Measurements from ENCODE around the gene FOXRED2.

FOXRED2 gene

DNA sequence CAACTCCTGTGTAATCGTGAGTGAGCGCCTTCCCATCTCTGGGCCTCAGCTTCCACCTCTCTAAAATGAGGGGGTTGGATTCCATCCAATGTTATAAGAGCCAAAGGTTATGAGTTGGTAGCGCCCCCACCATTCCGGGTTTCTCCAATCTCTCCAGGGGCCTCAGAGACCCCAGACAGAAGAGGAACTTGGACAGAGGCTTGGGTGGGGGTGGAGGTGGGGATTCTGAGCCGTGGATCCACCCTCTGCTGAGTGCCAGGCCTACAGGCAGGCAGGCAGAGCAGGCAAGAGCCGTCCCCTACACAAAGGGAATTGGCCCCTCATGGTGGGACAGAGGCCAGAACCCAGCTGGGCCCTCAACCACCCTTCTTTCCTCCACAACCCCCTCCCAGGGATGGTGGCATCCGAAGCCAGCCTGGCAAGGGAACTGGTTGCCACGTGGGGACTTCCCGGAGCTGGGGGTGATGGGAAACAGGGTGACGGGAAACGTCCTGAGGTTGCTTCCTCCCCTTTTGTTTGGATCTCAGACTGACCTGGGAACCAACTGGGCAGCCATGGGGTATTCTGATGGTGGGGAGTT lies 57.2 kb downstream of the FOXRED2 start:
- DNase-seq (ENCODE audit: low spot score): no peak

GRCh38 chr22:36447632-36448031 lies 59.2 kb downstream of the FOXRED2 start:
- DNase-seq (ENCODE audit: low spot score): no peak

DNA sequence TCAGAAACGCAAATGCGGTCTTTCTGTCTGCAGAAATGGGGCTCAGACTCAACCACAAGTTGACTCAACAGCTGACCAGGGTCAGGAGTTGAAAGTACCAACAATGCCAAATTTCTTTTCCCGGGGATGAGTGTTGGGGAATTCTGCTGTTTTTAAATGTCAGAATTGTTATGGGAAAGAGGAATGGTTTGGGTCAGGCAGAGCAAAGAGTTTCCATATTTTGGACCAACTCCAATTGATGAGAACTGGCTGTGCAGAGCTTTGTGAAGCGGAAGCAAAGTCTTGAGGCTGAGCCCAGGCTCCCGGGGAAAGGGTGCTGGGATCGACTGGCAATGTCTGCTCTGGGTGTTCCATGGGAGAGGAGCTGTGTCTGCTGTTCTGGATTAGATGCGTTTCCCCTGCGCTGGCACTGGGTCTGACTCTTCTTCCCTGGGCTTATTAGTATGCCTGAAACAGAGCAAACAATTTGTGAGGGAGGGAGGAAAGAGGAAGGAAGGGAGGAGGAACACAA lies 61.6 kb downstream of the FOXRED2 start:
- DNase-seq (ENCODE audit: low spot score): no peak

DNA sequence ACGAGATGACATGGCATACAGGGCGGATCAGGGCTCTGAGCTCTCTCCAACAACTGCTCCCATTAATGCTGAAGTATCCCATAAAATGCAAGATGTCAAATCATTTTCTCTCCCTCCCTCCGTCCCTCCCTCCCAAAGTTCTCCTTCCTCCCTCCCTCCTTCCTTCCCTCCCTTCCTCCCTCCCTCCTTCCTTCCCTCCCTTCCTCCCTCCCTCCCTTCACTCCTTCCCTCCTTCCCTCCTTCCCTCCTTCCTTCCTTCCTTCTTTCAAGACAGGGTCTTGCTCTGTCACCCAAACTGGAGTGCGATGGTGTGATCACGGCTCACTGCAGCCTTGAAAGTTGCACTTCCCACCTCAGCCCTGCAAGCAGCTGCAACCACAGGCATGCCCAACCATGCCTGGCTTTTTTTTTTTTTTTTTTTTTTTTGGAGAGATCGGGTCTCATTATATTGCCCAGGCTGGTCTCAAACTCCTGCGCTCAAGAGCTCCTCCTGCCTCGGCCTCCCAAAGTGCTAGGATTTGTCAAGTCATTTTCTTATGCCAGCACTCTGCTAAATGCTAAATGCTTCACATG lies 63.6 kb downstream of the FOXRED2 start:
- DNase-seq (ENCODE audit: low spot score): no peak

GRCh38 chr22:36442506-36443197 lies 64.2 kb downstream of the FOXRED2 start:
- DNase-seq (ENCODE audit: low spot score): no peak

DNA sequence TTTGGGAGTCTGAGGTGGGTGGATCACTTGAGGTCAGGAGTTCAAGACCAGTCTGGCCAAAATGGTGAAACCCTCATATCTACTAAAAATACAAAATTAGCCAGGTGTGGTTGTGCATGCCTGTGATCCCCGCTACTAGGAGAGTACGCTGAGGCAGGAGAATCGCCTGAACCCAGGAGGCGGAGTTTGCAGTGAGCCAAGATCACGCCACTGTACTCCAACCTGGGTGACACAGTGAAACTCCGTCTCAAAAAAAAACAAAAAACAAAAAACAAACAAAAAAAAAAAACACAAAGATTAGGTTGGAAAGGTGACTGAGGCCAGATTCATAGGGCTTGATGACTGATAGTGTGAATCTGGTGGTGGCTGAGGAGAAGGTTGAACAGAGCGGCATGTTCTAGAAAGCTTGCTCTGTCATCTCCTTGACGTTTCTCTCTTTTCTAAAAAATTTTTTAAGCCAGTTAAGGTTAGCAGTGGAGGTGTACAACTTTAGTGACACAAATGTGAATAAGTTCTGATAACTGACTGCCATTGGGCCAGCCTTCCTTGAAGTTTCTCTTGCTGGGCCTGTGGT lies 66.3 kb downstream of the FOXRED2 start:
- no peak for DNase-seq (ENCODE audit: low spot score)

DNA sequence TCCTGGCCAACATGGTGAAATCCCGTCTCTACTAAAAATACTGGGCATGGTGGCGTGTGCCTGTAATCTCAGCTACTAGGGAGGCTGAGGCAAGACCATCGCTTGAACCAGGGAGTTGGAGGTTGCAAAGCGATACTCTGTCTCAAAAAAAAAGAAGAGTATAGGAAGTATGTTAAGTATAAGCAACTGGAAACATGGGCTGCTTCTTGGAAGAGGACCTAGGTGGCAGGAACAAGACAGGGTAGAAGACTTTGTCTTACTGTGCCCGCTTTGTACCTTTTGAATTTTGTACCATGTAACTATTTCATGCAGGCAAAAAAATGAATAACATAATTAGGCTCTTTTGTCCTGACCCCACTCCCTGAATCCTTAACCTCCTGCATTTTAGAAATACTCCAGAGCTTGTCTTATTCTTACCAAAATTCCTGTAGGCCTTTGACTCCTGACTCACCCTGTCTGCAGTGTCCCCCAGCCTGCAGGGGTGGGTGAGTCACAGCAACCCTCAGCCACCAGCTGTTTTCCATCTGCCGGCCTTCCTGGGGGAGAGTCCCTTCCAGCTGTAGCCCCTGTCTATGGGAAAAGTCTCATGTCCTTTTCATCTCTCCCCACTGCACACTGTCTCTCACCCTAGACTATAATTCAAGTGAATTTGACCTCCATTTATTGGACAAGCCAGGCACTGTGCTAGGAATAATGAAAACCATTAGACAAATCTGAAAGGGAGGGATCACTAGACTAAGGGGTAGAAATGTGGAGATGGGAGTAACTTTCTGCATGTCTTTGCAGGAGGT lies 67.2 kb downstream of the FOXRED2 start:
- no peak for DNase-seq (ENCODE audit: low spot score)

Data from germinal center (tissue), 1 donor.